IMR-90 (cell line): ENCODE data around the gene ATP6V1D. TPM values are rescaled to one million over a fixed set of nuclear protein-coding genes. Genes with fewer than 3 reads are reported as not detected.
"Not testable (repeated sequence)": the region's sequence is repeated elsewhere in the genome, so short reads cannot be mapped to it uniquely, and the experiment has no call there.

Experiments used
- ATAC-seq: fragments of 200-7000 bp; cut with Tn5 transposase; 2 replicates; pipeline ENCODE4 v1.9.1; 2020; ENCODE audit warnings: low read depth, mild to moderate bottlenecking, moderate library complexity
- BruUV-seq: library from RNA; stranded (reverse); fragments of 400-500 nt; replicated peaks from 2 replicates; lab custom pipeline; 2021; lab: Mats Ljungman, UMichigan
- CTCF ChIA-PET: fragments of 300-600 bp; formaldehyde crosslinking; extraction: SDS; loops from one replicate; lab custom pipeline; 2021; ENCODE audit warnings: antibody characterized with exemption; lab: Yijun Ruan, JAX
- POLR2A ChIA-PET: fragments of 300-600 bp; sonication (Branson Sonifier 250); formaldehyde crosslinking; loops from one replicate; lab custom pipeline; 2022; ENCODE audit warnings: antibody characterized with exemption; ENCODE audit not compliant: unreplicated experiment; lab: Charles Lee
- DNase-seq: peaks from one replicate; pipeline ENCODE4 v3.0.0; 2013
- H2AFZ ChIP-seq: replicated peaks from 2 replicates; pipeline ENCODE3; 2013; ENCODE audit warnings: low read length, mild to moderate bottlenecking; ENCODE audit not compliant: poor library complexity
- H2AK5ac ChIP-seq: 2 replicates; pipeline ENCODE4 v1.6.1; 2013; ENCODE audit warnings: low read depth, low read length, inconsistent platforms
- H2AK9ac ChIP-seq: replicated peaks from 2 replicates; pipeline ENCODE3; 2013; ENCODE audit warnings: mild to moderate bottlenecking, low read depth, low read length, moderate library complexity; ENCODE audit not compliant: poor library complexity
- H2BK120ac ChIP-seq: 2 replicates; pipeline ENCODE4 v1.6.1; 2013; ENCODE audit warnings: low read depth, low read length, inconsistent platforms
- H2BK15ac ChIP-seq: 3 replicates; pipeline ENCODE4 v1.6.1; 2013; ENCODE audit warnings: low read depth, low read length, inconsistent platforms
- H2BK20ac ChIP-seq: 2 replicates; pipeline ENCODE4 v1.6.1; 2013; ENCODE audit warnings: low read depth, mild to moderate bottlenecking, inconsistent platforms, low read length, moderate library complexity
- H2BK5ac ChIP-seq: 2 replicates; pipeline ENCODE4 v1.6.1; 2013; ENCODE audit warnings: mild to moderate bottlenecking, low read depth, low read length, inconsistent platforms; ENCODE audit not compliant: poor library complexity, severe bottlenecking
- H3K14ac ChIP-seq: replicated peaks from 2 replicates; pipeline ENCODE4 v1.6.1; 2013; ENCODE audit warnings: low read depth, low read length, inconsistent platforms
- H3K18ac ChIP-seq: 2 replicates; pipeline ENCODE4 v1.6.1; 2013; ENCODE audit warnings: low read depth, low read length, control low read depth
- H3K23ac ChIP-seq: 2 replicates; pipeline ENCODE4 v1.6.1; 2013; ENCODE audit warnings: low read depth, low read length, inconsistent platforms
- H3K27ac ChIP-seq: 2 replicates; pipeline ENCODE4 v1.5.1; 2013; ENCODE audit warnings: mild to moderate bottlenecking, control low read depth, low read length; ENCODE audit not compliant: insufficient read depth
- H3K27me3 ChIP-seq: 2 replicates; pipeline ENCODE4 v1.6.1; 2013; ENCODE audit warnings: low read length; ENCODE audit not compliant: control insufficient read depth, insufficient read depth
- H3K36me3 ChIP-seq: 2 replicates; pipeline ENCODE4 v1.6.1; 2013; ENCODE audit warnings: low read length, mixed read lengths; ENCODE audit not compliant: control insufficient read depth, insufficient read depth
- H3K4ac ChIP-seq: 2 replicates; pipeline ENCODE4 v1.6.1; 2013; ENCODE audit warnings: low read depth, low read length, inconsistent platforms
- H3K4me1 ChIP-seq: 2 replicates; pipeline ENCODE4 v1.6.1; 2013; ENCODE audit warnings: low read length, mixed read lengths; ENCODE audit not compliant: control insufficient read depth, insufficient read depth
- H3K4me2 ChIP-seq: 2 replicates; pipeline ENCODE4 v1.6.1; 2013; ENCODE audit warnings: low read depth, mild to moderate bottlenecking, control low read depth, low read length, moderate library complexity
- H3K4me3 ChIP-seq: 2 replicates; pipeline ENCODE4 v1.5.1; 2013; ENCODE audit warnings: low read depth, mild to moderate bottlenecking, control low read depth, low read length, moderate library complexity; ENCODE audit not compliant: insufficient read depth
- H3K56ac ChIP-seq: 2 replicates; pipeline ENCODE4 v1.6.1; 2013; ENCODE audit warnings: low read length, inconsistent platforms; ENCODE audit not compliant: insufficient read depth; ENCODE audit errors: extremely low read depth
- H3K79me1 ChIP-seq, 2 experiments: 2 replicates each; pipeline ENCODE4 v1.6.1; 2013; ENCODE audit warnings: low read length in 2 of 2, inconsistent platforms in 1 of 2, low read depth in 1 of 2
- H3K9ac ChIP-seq: 2 replicates; pipeline ENCODE4 v1.6.1; 2013; ENCODE audit warnings: low read depth, low read length, control low read depth
- H3K9me1 ChIP-seq: 2 replicates; pipeline ENCODE4 v1.6.1; 2013; ENCODE audit warnings: low read length, inconsistent platforms; ENCODE audit not compliant: insufficient read depth
- H3K9me3 ChIP-seq: 2 replicates; pipeline ENCODE4 v1.6.1; 2013; ENCODE audit warnings: low read length; ENCODE audit not compliant: control insufficient read depth, insufficient read depth
- H4K20me1 ChIP-seq: 2 replicates; pipeline ENCODE4 v1.6.1; 2013; ENCODE audit warnings: low read length, inconsistent platforms; ENCODE audit not compliant: insufficient read depth
- H4K5ac ChIP-seq: 2 replicates; pipeline ENCODE4 v1.6.1; 2013; ENCODE audit warnings: mild to moderate bottlenecking, low read depth, low read length, control low read depth
- H4K8ac ChIP-seq, 2 experiments: 2 replicates each; pipeline ENCODE4 v1.6.1; 2013; ENCODE audit warnings: low read depth in 2 of 2, low read length in 2 of 2, control low read depth in 1 of 2, inconsistent platforms in 1 of 2
- H4K91ac ChIP-seq: 2 replicates; pipeline ENCODE4 v1.6.1; 2013; ENCODE audit warnings: low read depth, low read length, inconsistent platforms; ENCODE audit not compliant: insufficient read depth
- whole genome bisulfite sequencing, 2 experiments: methylation state at CpG; one replicate each; pipeline versions ENCODE4 v1.1.5 to v1.1.7; 2013; ENCODE audit warnings: missing lambda C conversion rate in 2 of 2; ENCODE audit not compliant: insufficient read length in 1 of 2; ENCODE audit errors: extremely low coverage in 2 of 2; 5-methylcytosine and 5-hydroxymethylcytosine counted together
- dilution Hi-C: fragments of 300-500 bp; cut with HindIII; formaldehyde crosslinking; loops from one replicate; pipeline ENCODE4 v1.14.3; 2018; ENCODE audit warnings: low sequenced_read_pairs; ENCODE audit not compliant: unreplicated experiment
- in situ Hi-C: fragments of 300-500 bp; cut with MboI; formaldehyde crosslinking; loops from 3 replicates; pipeline ENCODE4 v1.14.3; 2019; ENCODE audit warnings: low sequenced_read_pairs, inconsistent platforms, mixed read lengths
- intact Hi-C: fragments of 100-400 bp; cut with micrococcal nuclease; formaldehyde crosslinking; loops from 2 replicates; pipeline ENCODE4 v1.10.0; 2022
- polyA plus RNA-seq, 3 experiments: library from polyadenylated mRNA; depleted of rRNA; stranded (reverse); fragments of >200 nt; gene quantifications; 2 replicates each; pipeline ENCODE4 v1.2.3, GENCODE V29; 2012; ENCODE audit warnings: low replicate concordance in 1 of 3
- total RNA-seq: library from RNA; depleted of rRNA; stranded (reverse); fragments of >200 nt; gene quantifications from 2 replicates; pipeline ENCODE4 v1.2.3, GENCODE V29; 2012

The ATP6V1D gene
- total and polyA plus RNA-seq, 2 of the 4 experiments (the other 2 are of a cell fraction), result 54.5 to 113 TPM

- H3K4me3 ChIP-seq, DNase-seq, H3K4me1 ChIP-seq, H2AFZ ChIP-seq, H2BK20ac ChIP-seq, H2AK9ac ChIP-seq, POLR2A ChIA-PET, H3K18ac ChIP-seq, intact Hi-C loops, H2BK15ac ChIP-seq, H3K4me2 ChIP-seq, H3K27ac ChIP-seq, H3K9me1 ChIP-seq, H3K9me3 ChIP-seq, H2BK5ac ChIP-seq, H4K91ac ChIP-seq, in situ Hi-C loops, H2BK120ac ChIP-seq, H4K8ac ChIP-seq, ATAC-seq, H4K20me1 ChIP-seq, CTCF ChIA-PET, H3K9ac ChIP-seq, H3K23ac ChIP-seq, H2AK5ac ChIP-seq, H3K14ac ChIP-seq, H3K56ac ChIP-seq, dilution Hi-C loops, H3K27me3 ChIP-seq, H4K5ac ChIP-seq, H3K4ac ChIP-seq, BruUV-seq: not testable (repeated sequence)
- WGBS, 2 experiments, result no CpG with 5 or more reads among the region's 31 CpGs
- H3K79me1 ChIP-seq, result peaks cover 5 to 12% of the 10 kb centered on the region in 2 experiments; a peak in 3 of 4 replicates
- peaks cover 34% of the 10 kb centered on the region for H3K36me3 ChIP-seq
Observed at GRCh38 chr14:67341231-67341630, 18.4 kb downstream of the ATP6V1D start.
